NCI-H82 treated with DMSO at 0.1 percent for 48 hours (cell line): ENCODE measurements around the gene HOMER2.
"Not testable (repeated sequence)": the region's sequence is repeated elsewhere in the genome, so short reads cannot be mapped to it uniquely, and the experiment has no call there.

ENCODE experiments used
- DNase-seq: peaks from one replicate; lab custom pipeline; 2025; ENCODE audit not compliant: unreplicated experiment; lab: John Stamatoyannopoulos, UW

Gene HOMER2

DNA sequence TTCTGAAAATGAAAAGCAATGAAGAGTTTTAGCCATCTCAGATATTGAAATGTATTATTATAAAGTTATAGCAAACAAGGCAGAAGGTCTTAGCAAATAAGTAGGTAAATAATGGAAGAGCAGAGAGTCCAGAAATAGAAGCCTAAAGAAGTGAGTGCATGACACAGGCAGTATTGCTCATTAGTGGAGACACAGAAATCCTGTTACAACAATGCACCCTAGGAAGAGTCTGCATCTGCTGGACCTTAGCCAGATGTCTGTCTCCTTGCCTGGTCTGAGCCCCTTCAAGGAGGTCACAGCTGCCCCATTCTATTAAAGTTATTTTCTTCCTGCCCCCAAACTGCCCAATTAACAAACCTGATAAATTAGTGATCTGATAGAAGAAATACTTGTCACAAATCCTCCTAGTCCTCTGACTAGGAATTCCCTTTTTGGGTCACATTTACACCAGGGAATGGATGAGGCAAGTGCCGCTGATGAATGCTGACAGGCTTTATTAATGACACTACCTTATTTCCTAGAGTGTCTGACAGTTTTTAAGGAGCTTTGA is 51.9 kb downstream of the HOMER2 start:
- DNase-seq: peak; percentile 73

DNA sequence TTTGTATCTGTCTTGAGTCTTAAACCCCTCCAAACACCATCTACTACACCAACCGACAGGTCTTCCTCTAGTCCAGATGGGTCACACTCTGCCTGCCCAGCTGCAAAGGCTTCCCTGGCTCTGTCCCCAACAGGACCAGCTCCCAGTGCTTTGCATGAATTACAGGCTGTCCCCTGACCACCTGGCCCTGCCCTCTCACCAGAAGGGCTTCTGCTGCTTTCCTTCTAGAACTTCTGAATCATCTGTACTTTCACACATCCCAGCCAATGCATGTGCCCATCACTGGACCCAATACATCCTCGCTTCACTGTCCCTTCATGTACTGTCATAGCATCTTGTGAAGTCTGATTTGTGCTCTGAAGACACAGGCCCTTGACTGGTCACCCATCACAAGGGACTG is 53.6 kb downstream of the HOMER2 start:
- no peak for DNase-seq

DNA sequence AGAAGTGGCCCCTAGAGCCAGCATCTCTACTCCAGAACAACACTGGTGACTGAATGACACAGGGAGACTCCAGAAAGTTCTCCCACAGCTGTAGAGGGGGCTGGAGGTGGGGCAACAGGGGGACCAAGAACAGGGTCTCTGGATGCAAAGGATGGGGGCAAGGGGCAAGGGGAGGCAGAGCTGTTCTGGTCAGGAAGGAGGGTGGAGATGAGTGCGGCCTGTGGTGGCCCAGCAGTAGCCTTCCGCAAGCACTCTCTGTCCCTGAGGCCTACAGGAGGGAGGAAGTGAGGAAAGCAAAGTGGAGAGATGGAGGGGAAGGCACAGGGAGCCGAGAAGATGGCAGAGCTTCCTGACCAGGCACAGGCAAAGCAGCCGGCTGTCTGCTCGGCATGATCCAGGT is 56.5 kb downstream of the HOMER2 start:
- DNase-seq: no peak

GRCh38 chr15:82894971-82895520 is 57.5 kb downstream of the HOMER2 start:
- peak; percentile 33 for DNase-seq

GRCh38 chr15:82893473-82893872 is 59.0 kb downstream of the HOMER2 start:
- not testable (repeated sequence) for DNase-seq

- no peak for DNase-seq
Measured at GRCh38 chr15:82892573-82892972, 59.9 kb downstream of the HOMER2 start.

GRCh38 chr15:82890995-82891390 is 61.5 kb downstream of the HOMER2 start:
- DNase-seq: no peak

GRCh38 chr15:82890338-82890994 is 62.1 kb downstream of the HOMER2 start:
- no peak for DNase-seq

DNA sequence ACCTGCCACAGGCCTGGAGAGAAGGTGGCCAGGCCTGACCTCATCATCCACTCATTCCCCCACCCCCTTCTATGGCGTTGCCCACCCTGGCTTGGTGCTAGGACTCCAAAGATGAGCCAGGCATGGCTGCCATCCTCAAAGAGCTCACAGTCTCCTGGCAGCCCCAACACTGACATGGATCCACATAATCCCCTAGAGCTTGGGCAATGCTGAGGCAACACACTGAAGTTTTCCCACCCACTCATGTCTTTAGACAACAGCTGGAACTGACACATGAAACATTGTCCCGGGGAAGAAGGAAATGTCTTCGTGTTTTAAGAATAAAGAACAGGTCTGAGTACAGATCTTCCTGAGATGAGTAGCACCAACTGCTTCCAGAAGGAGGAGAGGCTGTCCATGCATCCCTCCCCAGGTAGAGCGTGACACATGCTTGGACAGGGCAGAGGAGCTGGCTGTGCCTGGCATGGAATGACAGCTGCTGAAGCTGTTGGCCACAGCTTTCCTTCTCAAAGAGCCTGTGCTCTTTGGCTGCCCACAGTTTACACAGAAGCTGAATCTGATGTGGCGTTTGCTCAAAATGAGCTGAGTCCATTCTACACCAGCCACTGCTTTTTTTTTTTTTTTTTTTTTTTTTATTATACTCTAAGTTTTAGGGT is 70.1 kb downstream of the HOMER2 start:
- DNase-seq: no peak

DNA sequence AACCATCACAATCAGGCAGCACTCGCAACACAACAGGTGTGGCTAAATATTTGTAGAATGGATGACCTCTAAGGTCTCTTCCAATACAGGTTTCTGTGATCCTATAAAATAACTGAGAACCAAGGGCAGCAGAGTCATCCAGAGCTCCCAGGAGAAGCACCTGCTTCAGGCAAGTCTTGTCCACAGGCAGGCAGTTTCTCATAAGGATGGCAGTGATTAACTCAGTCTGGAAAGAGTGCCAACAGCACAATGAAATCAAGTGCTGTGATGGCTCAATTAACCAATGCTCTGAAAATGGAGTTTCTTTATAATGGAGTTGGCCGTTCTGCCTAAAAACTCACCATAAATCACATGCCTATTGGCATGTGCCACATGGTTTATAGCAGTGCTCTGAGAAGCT is 70.8 kb downstream of the HOMER2 start:
- DNase-seq: no peak

DNA sequence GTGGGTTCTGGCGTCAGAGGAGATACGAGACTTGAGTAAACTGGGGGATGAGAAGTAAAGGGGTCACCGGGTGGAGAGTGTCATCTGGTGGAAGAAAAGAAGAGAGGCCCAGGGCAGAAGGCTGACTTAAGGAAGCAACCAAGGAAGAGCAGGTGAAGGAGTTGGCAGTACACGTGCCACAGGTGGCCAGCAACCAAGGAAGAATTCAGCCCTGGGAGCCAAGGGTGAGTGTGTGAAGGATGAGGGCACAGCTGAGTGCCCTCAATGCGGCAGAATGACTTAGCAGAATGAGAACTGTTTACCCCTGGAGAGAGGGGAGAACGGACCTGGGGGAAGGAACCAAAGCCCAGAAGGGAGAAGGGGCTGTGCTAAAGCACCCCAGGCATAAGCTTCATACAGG is 71.8 kb downstream of the HOMER2 start:
- no peak for DNase-seq

DNA sequence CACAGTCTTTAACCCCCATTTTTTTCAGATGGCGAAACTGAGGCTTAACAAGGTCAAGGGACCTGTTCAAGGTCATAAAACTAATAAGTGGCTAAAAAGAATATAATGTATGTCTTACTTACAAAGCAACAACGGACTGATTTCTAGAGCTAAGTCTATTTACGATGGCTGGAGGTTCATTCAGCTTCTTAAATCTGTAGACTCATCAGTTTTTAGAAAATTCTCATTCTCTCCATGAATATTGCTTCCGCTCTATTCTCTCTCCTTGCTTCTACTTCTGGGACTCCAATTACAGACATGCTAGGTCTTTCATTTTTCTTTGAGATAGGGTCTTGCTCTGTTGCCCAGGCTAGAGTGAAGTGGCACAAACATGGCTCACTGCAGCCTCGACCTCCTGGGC is 74.2 kb downstream of the HOMER2 start:
- DNase-seq: no peak

GRCh38 chr15:82877825-82878224 is 74.7 kb downstream of the HOMER2 start:
- no peak for DNase-seq

DNA sequence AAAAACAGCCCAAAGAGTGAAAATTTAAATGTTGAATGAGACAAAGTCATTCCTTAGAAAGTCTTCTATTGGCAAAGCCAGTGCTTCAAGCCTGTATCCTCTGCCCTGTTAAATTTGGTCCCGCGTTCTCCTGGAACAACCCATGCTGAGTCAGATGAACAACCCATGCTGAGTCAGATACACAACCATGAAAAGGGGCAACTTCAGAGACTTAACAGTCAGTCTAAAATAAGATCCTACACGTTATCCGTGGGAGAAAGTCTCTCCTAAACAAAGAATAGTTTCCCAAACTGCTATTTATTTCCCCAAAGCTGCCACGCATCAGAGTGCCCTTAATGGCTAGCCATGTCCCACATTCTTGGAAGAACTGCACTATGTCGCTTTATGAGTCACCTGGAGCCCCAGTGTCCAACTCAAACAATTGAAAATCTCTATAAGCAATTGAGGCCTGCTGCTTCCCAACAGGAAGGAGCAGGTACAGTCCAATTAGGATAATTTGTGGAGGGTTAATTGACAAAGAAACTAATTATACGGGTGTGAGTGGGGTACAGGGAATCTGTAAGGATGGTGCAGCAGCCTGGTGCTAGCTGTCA is 77.0 kb downstream of the HOMER2 start:
- no peak for DNase-seq

- no peak for DNase-seq
Measured at GRCh38 chr15:82874961-82875360, 77.6 kb downstream of the HOMER2 start.

DNA sequence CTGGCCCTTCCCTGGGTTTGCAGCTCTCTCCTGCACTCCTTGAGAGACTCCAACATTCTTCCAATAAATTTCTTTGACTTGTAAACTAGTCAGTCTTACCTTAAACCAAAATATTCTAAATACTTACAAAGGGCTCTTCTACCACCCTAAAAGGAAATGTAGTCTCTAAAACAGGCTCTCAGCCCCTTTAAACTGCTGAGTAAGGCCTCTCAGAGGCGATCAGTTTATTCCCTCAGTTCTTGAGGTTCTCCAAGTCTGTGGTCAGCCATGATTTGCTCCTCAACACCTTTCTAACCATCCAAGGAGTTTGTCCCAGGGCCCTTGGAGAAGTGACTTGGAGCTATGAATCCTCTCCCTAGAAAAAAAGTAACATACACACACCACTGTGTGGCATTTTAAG is 78.3 kb downstream of the HOMER2 start:
- DNase-seq: no peak

GRCh38 chr15:82873000-82873680 is 79.4 kb downstream of the HOMER2 start:
- no peak for DNase-seq

GRCh38 chr15:82871832-82872484 is 80.6 kb downstream of the HOMER2 start:
- no peak for DNase-seq

DNA sequence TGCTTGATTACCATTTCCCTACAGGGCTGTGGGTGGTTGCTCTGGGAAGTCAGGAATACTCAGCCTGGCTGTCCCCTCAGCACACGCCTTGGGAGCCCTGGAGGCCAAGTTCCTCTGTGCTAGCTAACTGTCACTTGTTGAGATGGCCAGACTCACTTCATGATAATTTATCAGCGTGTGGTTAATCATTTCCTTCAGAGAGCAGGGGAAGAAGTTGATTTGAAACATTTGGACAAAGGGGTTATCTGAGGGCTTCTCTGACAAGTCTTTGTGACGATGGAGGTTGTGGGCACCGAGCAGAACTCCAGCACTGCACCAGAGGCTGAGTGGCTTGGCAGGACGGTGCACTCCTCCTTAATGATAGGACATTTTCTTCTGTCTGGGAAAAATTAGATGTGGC is 81.2 kb downstream of the HOMER2 start:
- no peak for DNase-seq

GRCh38 chr15:82870727-82871320 is 81.7 kb downstream of the HOMER2 start:
- DNase-seq: no peak
